GM19238 (cell line): ENCODE data around the gene MARK3.

Experiments
- DNase-seq: peaks from one replicate; pipeline ENCODE4 v3.0.0; 2011; ENCODE audit warnings: low spot score; ENCODE audit not compliant: insufficient read length

Gene MARK3

DNA sequence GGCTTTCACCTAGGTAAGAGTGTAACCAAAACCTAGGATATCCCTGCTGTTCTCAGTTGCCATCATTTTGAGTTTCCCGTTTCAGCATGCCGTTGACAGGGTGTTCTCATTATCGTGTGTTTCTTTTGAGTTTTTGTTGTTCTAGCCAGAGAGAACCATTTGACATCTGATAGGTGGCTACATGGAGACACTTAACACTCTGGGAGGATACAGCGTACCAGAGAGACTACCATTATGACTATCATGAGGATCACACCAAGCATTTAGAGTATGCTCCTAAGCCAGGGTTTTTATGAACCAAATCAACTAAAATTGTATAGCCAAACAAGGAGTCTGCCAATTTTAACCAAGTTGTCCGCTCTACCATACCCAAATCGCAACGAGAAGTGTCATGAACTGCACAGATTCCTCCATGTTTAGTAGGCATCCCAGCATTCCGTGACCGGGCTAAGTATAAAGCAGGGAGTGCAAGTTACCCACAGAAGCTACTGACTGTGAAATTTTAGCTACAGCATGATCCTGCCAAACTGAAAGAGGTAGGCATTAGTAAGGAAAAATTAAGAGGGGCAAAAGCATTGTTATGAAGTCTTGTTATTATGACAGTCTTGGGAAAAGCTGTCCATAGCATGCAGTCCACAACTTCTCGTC lies 48.8 kb downstream of the MARK3 start:
- no peak for DNase-seq

DNA sequence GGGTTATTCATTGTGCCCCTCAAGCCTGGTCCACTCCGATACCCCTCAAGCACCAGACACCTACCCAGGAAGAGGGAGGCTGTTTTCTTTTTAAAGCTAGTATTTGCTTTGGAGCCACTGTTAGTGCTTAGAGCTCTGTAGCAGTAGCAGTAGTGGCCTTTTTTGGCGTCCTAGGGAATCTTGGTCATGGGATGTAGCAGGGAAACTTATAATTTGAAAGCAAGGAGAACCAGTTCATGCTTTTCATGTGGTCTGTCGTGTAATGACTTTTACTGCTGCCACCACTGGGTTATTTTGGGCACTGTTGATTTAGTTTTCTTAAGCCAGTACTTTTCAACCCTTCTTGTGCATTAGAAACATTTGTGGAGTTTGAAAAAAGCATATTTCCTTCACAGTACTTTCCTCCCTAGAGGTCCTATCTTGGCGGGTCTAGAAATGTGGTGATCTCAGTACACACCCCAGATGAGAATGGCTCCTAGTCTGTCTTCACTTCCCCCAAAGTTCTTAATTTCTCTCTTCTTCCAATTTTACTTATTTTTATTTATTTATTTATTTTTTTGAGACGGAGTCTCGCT lies 49.7 kb downstream of the MARK3 start:
- no peak for DNase-seq

DNA sequence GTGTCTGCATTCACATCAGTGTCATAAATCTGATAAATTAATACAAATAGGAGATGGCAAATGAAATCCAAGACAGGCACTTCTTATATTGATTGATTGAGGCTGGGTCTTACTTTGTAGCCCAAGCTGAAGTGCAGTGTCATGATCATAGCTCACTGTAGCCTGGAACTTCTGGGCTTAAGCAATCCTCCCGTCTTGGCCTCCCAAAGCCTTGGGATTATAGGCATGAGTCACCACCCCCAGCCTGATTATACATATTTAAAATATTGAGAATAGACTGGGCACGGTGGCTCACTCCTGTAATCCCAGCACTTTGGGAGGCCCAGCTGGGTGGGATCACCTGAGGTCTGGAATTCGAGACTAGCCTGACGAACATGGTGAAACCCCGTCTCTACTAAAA lies 51.3 kb downstream of the MARK3 start:
- DNase-seq: no peak

DNA sequence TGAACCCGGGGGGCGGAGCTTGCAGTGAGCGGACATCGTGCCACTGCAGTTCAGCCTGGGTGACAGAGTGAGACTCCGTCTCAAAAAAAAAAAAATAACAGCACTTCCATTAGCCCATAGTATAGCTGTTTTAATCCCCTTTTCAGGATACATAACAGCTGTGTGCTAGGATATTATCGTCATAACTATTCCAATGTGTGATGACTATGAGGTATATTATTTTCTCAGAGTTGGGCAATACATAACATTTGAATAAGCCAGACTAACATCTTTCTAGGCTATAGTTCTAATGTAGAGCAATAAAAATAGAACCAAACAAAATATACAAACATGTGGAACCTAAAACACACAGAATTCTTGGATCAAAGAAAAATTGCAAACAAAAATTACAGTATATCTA lies 57.1 kb downstream of the MARK3 start:
- DNase-seq: no peak

DNA sequence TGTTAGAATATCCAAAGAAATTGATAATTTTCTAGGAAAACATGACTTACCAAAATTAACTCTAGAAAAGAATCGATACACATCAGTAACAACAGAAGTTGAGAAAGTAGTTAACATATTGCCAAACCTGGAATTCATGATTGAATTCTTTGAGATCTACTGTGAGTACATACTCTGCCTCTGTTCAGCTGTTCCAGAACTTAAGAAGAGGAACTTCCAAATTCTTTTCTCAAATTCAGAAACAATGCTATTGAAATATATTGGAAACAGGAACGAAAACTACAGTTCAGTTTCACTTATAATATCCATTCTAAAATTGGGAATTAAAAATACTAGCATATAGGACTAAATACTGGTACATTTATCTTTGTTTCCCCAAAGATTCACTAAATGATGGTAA lies 57.9 kb downstream of the MARK3 start:
- DNase-seq: no peak

- DNase-seq: no peak
Observed at GRCh38 chr14:103444837-103445524, 59.8 kb downstream of the MARK3 start.

DNA sequence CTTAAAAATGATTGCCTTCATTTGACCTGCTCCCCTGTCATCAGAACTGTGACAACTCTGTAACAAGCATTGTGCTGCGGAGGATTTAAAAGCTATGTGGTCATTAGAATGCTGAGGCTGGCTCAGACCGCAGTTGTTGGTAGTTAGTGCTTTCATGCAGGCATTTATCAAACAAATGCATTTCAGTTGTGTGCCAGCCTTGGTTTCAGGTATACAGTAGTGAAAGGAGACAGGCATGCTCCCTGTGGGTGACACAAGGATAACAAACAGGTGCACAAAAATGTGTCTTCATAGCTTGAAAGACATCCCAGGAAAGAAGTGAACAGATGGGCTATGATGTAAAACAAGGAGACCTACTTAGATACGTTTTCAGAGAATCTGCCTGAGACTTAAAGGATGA lies 60.6 kb downstream of the MARK3 start:
- DNase-seq: no peak

DNA sequence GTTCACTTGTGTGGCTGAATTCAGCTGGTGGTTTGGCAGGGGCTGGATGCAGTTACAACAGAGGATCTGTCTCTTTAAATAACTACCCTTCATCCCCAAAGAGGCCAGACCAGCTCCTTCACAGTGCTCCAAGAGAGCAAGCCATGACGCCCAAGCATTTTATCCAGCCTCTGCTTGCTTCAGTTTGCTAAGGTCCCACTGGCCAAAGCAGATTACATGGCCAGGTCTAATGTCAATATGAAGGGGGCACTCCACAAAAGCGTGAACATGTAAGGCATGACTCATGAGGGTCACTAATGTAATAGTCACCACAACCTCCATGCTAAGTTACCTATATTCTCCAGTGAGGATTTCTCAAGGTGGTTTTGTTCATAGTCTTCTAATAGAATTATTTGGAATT lies 62.9 kb downstream of the MARK3 start:
- DNase-seq: no peak

DNA sequence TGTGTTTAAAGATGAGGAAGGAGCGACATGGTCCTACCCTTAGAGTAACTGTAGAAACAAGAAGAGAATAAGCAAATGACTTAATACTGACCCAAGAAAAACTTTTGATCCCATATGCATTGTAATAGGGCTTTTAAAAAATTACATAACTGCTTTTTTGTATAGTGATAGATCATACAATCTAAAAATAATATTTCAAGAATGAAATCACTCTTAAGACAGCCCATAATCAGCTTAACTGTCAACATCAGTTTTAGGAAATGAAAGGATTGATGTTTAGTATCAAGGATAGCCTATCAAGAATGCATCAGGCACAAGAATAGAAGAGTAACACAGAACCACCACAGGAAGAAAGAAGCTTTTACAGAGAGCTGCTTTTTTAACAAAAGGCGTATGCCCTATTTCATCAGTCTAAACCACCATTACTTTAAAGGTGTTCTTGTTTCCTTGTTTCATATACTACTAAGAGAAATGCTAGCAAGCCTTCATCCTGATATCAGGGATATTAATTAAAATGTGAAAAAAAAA lies 64.5 kb downstream of the MARK3 start:
- DNase-seq: no peak

- no peak for DNase-seq
Observed at GRCh38 chr14:103450416-103450815, 65.2 kb downstream of the MARK3 start.

GRCh38 chr14:103451401-103451800 lies 66.2 kb downstream of the MARK3 start:
- DNase-seq: no peak

DNA sequence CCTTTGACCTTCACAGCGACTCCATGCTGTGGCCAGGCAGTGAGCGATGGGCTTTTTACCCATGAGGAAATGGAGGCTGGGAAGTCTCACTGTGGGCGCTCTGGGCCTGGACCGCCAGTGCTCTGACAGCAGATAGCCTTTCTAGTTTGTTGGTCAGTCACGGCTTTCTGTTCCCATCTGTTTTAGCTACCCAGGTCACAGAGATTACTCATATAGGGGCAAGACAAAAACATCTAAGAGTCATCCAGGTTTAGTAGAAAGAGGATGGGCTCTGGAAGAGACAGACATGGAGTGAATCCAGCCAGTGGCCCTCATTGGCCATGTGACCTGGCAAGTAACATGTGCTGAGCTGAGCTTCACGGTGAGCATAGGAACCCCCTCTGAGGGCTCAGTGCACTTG lies 68.6 kb downstream of the MARK3 start:
- no peak for DNase-seq

GRCh38 chr14:103456167-103456835 lies 71.1 kb downstream of the MARK3 start:
- no peak for DNase-seq

DNA sequence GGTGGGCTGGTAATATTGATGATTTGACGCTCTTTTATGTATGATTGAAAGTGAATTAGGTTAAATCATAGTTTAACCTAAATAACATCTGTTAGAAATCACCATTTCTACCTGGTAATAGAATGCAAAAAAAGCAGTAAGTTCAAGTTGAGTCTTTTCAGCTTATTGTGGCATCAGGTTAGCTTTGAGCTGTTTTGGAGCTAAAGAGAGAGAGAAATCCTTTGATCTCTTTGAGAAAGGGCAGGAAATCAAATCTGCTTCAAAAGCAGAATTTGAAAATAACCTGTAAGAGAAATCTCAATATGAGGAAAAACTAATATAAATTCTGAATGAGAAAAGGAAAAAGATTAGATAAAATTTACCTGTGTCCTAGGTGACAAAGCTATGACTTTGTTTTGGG lies 75.2 kb downstream of the MARK3 start:
- no peak for DNase-seq

DNA sequence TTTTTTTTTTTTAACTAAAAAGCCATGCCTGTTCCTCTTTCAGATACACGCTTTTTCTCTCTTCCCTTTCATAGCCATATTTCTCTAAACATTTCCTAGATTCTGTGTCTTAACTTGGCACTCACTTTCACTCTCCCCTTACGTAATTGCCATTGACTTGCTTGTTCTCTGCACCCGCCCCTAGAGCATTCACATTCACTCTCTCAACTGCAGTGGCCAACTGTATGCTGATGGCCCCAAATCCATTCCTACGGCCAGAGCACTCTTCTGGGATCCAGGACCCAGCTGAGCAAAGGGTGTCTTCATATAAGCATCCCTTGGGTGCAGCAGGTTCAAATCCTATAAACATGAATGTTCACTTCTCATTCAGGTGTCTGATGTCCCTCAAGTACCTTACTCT lies 77.9 kb downstream of the MARK3 start:
- no peak for DNase-seq

- no peak for DNase-seq
Observed at GRCh38 chr14:103463851-103464250, 78.6 kb downstream of the MARK3 start.

GRCh38 chr14:103472939-103473338 lies 87.7 kb downstream of the MARK3 start:
- no peak for DNase-seq

GRCh38 chr14:103474893-103475292 lies 89.7 kb downstream of the MARK3 start:
- DNase-seq: no peak

DNA sequence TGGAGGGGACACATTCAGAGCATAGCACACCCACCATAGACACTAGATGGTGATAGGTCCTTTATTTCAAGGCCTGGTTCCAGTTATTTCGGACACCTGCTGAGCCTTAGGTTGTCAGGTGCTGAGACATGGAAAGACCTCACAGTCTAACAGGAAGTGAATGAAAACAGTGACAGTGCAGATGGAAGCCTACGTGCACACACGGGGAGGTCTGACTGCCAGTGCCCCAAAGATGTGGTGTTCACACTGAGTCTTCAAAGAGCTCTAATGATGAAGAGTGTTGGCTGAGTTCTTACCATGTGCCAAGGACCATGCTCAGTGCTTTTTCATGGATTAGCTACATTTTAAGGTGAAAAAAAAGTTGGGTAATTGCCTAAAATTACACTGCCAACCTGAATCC lies 90.8 kb downstream of the MARK3 start:
- DNase-seq: no peak

- DNase-seq: no peak
Observed at GRCh38 chr14:103476631-103477030, 91.4 kb downstream of the MARK3 start.

GRCh38 chr14:103480595-103480994 lies 95.4 kb downstream of the MARK3 start:
- DNase-seq: no peak

GRCh38 chr14:103483600-103483999 lies 98.4 kb downstream of the MARK3 start:
- DNase-seq: no peak
